Ishikawa (cell line): Measurements from ENCODE around the gene C17orf50.

ENCODE experiments used
- CREB1 ChIP-seq: IDR thresholded peaks from 2 replicates; pipeline ENCODE4 v1.6.1; 2012; ENCODE audit warnings: low read depth
- FOXM1 ChIP-seq: IDR thresholded peaks from 2 replicates; pipeline ENCODE4 v1.6.1; 2012; ENCODE audit warnings: low read depth, borderline replicate concordance
- RAD21 ChIP-seq: IDR thresholded peaks from 2 replicates; pipeline ENCODE4 v1.6.1; 2012; ENCODE audit warnings: low read depth
- TAF1 ChIP-seq: IDR thresholded peaks from 2 replicates; pipeline ENCODE4 v1.6.1; 2012; ENCODE audit warnings: low read depth, mild to moderate bottlenecking
- TCF12 ChIP-seq: IDR thresholded peaks from 2 replicates; pipeline ENCODE4 v1.6.1; 2012; ENCODE audit warnings: low read depth
- TF ChIP-seq, protein P1 (sequence below): IDR thresholded peaks from 2 replicates; pipeline ENCODE4 v1.6.1; 2012; ENCODE audit warnings: low read depth, mild to moderate bottlenecking
- TF ChIP-seq, protein P2 (sequence below): IDR thresholded peaks from 2 replicates; pipeline ENCODE4 v1.6.1; 2012

DNA sequence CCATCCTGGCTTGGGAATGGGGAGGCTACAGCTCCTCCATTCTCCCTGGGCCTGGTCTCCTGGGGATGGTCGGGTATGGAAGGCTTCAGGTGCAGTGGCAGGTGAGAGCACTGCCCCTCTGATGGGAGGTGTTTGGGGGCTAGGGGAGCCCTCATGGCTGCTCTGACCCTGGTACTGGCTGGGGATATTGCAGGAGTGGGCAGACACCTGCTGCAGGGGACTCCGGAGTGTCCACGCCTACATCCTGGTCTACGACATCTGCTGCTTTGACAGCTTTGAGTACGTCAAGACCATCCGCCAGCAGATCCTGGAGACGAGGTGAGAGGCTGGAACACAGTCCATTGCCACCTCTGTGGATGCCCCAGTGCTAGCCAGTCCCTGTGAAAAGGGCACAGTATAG, 20.5 kb upstream of the C17orf50 start:
- TF ChIP-seq TCF12 (no peak), RAD21 (no peak), TAF1 (no peak), FOXM1 (no peak), CREB1 (no peak)
- TF ChIP-seq, protein P1, sequence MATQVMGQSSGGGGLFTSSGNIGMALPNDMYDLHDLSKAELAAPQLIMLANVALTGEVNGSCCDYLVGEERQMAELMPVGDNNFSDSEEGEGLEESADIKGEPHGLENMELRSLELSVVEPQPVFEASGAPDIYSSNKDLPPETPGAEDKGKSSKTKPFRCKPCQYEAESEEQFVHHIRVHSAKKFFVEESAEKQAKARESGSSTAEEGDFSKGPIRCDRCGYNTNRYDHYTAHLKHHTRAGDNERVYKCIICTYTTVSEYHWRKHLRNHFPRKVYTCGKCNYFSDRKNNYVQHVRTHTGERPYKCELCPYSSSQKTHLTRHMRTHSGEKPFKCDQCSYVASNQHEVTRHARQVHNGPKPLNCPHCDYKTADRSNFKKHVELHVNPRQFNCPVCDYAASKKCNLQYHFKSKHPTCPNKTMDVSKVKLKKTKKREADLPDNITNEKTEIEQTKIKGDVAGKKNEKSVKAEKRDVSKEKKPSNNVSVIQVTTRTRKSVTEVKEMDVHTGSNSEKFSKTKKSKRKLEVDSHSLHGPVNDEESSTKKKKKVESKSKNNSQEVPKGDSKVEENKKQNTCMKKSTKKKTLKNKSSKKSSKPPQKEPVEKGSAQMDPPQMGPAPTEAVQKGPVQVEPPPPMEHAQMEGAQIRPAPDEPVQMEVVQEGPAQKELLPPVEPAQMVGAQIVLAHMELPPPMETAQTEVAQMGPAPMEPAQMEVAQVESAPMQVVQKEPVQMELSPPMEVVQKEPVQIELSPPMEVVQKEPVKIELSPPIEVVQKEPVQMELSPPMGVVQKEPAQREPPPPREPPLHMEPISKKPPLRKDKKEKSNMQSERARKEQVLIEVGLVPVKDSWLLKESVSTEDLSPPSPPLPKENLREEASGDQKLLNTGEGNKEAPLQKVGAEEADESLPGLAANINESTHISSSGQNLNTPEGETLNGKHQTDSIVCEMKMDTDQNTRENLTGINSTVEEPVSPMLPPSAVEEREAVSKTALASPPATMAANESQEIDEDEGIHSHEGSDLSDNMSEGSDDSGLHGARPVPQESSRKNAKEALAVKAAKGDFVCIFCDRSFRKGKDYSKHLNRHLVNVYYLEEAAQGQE = no peak
- TF ChIP-seq, protein P2, sequence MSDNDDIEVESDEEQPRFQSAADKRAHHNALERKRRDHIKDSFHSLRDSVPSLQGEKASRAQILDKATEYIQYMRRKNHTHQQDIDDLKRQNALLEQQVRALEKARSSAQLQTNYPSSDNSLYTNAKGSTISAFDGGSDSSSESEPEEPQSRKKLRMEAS = no peak
